K562 (cell line): Measurements from ENCODE around the gene HFE. TPM values are rescaled to one million over a fixed set of nuclear protein-coding genes. Genes with fewer than 3 reads are reported as not detected.

ENCODE experiments used
- ELF4 ChIP-seq: fragments of 450-650 bp; formaldehyde crosslinking; IDR thresholded peaks from 2 replicates; pipeline ENCODE4 v1.4.0; 2022; ENCODE audit warnings: missing genetic modification characterization
- FOXA3 ChIP-seq, 2 experiments: fragments of 450-650 bp in 1 of 2; sonication (generic) in 1 of 2; formaldehyde crosslinking; IDR thresholded peaks in 1 of 2; conservative IDR thresholded peaks in 1 of 2; 2 replicates each; pipeline versions ENCODE4 v1.4.0 to v1.8.0; 2020 to 2022; ENCODE audit warnings: mild to moderate bottlenecking in 2 of 2, missing genetic modification reagents in 1 of 2
- HIVEP1 ChIP-seq: fragments of 250-450 bp; sonication (Bioruptor Pico); IDR thresholded peaks from 2 replicates; pipeline ENCODE4 v1.4.0; 2020; ENCODE audit warnings: mild to moderate bottlenecking
- KDM5B ChIP-seq: fragments of 200-600 bp; sonication (generic); IDR thresholded peaks from 2 replicates; pipeline ENCODE4 v1.6.1; 2012; ENCODE audit warnings: low read depth, mild to moderate bottlenecking, moderate library complexity, low read length, control low read depth, inconsistent platforms; ENCODE audit not compliant: insufficient replicate concordance
- TCF7 ChIP-seq: sonication (generic); IDR thresholded peaks from 2 replicates; pipeline ENCODE4 v1.6.1; 2016; ENCODE audit warnings: antibody characterized with exemption, borderline replicate concordance
- THAP12 ChIP-seq: fragments of 250-450 bp; sonication (Bioruptor Pico); IDR thresholded peaks from 2 replicates; pipeline ENCODE4 v1.9.0; 2021; ENCODE audit warnings: mild to moderate bottlenecking, inconsistent platforms
- ZBTB34 ChIP-seq: fragments of 250-450 bp; sonication (Bioruptor Pico); IDR thresholded peaks from 2 replicates; pipeline ENCODE4 v1.8.0; 2021; ENCODE audit warnings: mild to moderate bottlenecking, moderate library complexity
- ZNF224 ChIP-seq: sonication (generic); formaldehyde crosslinking; IDR thresholded peaks from 2 replicates; pipeline ENCODE4 v1.8.0; 2022; ENCODE audit warnings: mild to moderate bottlenecking, missing genetic modification reagents
- ZNF23 ChIP-seq: fragments of 250-450 bp; sonication (Bioruptor Pico); IDR thresholded peaks from 2 replicates; pipeline ENCODE4 v1.4.0; 2020; ENCODE audit warnings: mild to moderate bottlenecking
- ZNF280A ChIP-seq: fragments of 450-650 bp; IDR thresholded peaks from 2 replicates; pipeline ENCODE4 v1.6.1; 2018; ENCODE audit warnings: mild to moderate bottlenecking, low read depth; ENCODE audit not compliant: partially characterized antibody
- ZNF407 ChIP-seq: fragments of 450-650 bp; IDR thresholded peaks from 2 replicates; pipeline ENCODE4 v1.6.1; 2016; ENCODE audit warnings: low read depth
- polyA plus RNA-seq, 8 experiments: library from polyadenylated mRNA; depleted of rRNA in 4 of 8; stranded (reverse) in 5 of 8; unstranded in 3 of 8; fragments of >200 nt; fragmentation: Nextera tagmentation in 2 of 8; fragmentation: Illumina TruSeq in 1 of 8; extraction: Ambion mirVana in 2 of 8; extraction: Trizol in 1 of 8; gene quantifications; 2 replicates each; pipeline versions ENCODE4 v1.2.1 to v1.2.3, GENCODE V29; 2011 to 2014; ENCODE audit warnings: inconsistent platforms in 1 of 8, missing spikeins in 1 of 8
- total RNA-seq, 7 experiments: library from RNA; depleted of rRNA in 6 of 7; stranded (reverse); fragments of >200 nt in 6 of 7; fragmentation: Illumina TruSeq in 2 of 7; extraction: Trizol in 2 of 7; gene quantifications; 2 replicates each; pipeline versions ENCODE4 v1.2.1 to v1.2.3, GENCODE V29; 2011 to 2021; ENCODE audit warnings: low replicate concordance in 1 of 7

HFE gene
- total and polyA plus RNA-seq, 9 of the 15 experiments (the other 6 are each of a cell fraction or from before 2014, with no cell fraction given): 0.14 to 1.2 (median 0.76) TPM

- TF ChIP-seq KDM5B (no peak), HIVEP1 (no peak), TCF7 (no peak), ZNF407 (peak; percentile 59; the same call in 1 of the 2 replicates), ELF4 (CRISPR knock-in tag) (no peak), ZNF23 (CRISPR knock-in tag) (no peak), THAP12 (no peak), ZNF224 (CRISPR knock-in tag) (no peak), FOXA3 (CRISPR knock-in tag; conservative IDR thresholded peaks at IDR 0.05 in 1 of 2, IDR thresholded peaks at IDR 0.05 in 1 of 2) (no peak), ZBTB34 (CRISPR knock-in tag) (no peak), ZNF280A (no peak)
These were observed 21.3 kb upstream of the HFE start (continued) for GRCh38 chr6:26065952-26066380.
